NCI-H2227 (cell line): ENCODE results near the gene USP7.
"Not testable (repeated sequence)": the region's sequence is repeated elsewhere in the genome, so short reads cannot be mapped to it uniquely, and the experiment has no call there.

ENCODE experiments used
- DNase-seq: peaks from one replicate; lab custom pipeline; 2025; ENCODE audit not compliant: unreplicated experiment; lab: John Stamatoyannopoulos, UW

Gene USP7

GRCh38 chr16:8972843-8973586 is 9.3 kb upstream of the USP7 start:
- DNase-seq = no peak

GRCh38 chr16:8971416-8971815 is 7.7 kb upstream of the USP7 start:
- DNase-seq = no peak

GRCh38 chr16:8969202-8969897 is 5.6 kb upstream of the USP7 start:
- not testable (repeated sequence) for DNase-seq

GRCh38 chr16:8968054-8968453 is 4.3 kb upstream of the USP7 start:
- not testable (repeated sequence) for DNase-seq

GRCh38 chr16:8967132-8967821 is 3.6 kb upstream of the USP7 start:
- peak; percentile 28 for DNase-seq

- no peak for DNase-seq
These were observed 3.1 kb upstream of the USP7 start for GRCh38 chr16:8966817-8967131.

GRCh38 chr16:8964462-8964861 is 756 bp upstream of the USP7 start:
- no peak for DNase-seq

- DNase-seq = no peak
These were observed 491 bp downstream of the USP7 start for GRCh38 chr16:8963010-8963820.

- DNase-seq = peak; percentile 32
These were observed 1.2 kb downstream of the USP7 start for GRCh38 chr16:8962393-8963009.

- DNase-seq = no peak
These were observed 1.8 kb downstream of the USP7 start for GRCh38 chr16:8961811-8962390.

GRCh38 chr16:8960788-8961109 is 3.0 kb downstream of the USP7 start:
- DNase-seq = no peak

- DNase-seq = no peak
These were observed 3.6 kb downstream of the USP7 start for GRCh38 chr16:8959921-8960787.

- no peak for DNase-seq
These were observed 5.2 kb downstream of the USP7 start for GRCh38 chr16:8958344-8959167.

GRCh38 chr16:8957509-8958157 is 6.1 kb downstream of the USP7 start:
- DNase-seq = no peak

GRCh38 chr16:8957063-8957397 is 6.7 kb downstream of the USP7 start:
- DNase-seq = no peak

GRCh38 chr16:8956265-8957062 is 7.2 kb downstream of the USP7 start:
- no peak for DNase-seq

- no peak for DNase-seq
These were observed 7.9 kb downstream of the USP7 start for GRCh38 chr16:8955828-8956227.

- DNase-seq = no peak
These were observed 10.6 kb downstream of the USP7 start for GRCh38 chr16:8953064-8953463.
